ENCODE measurements around the gene CYSLTR1.

DNA sequence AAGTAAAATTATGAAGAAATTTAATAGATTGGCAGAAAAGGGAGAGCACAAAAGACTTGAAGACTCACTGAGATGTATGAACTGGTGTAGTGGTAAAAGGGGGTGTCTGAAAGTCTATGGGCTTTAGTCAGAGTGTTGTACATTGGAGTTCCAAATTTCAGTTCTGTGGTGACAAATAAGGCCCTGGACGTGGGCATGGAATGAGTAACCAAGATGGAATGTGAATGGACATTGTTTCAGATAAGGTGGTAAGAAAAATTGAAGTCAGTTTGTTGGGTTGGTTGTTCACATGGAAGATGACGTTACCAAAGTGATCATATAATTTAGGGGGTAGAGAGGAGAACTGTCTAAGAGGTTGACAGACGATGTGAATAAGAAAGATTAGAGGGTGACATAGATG, 13.9 kb downstream of the CYSLTR1 start:
- TF ChIP-seq EZH2 (IDR thresholded peaks at IDR 0.05; ENCODE audit: borderline replicate concordance, insufficient read depth, low read length, poor library complexity, severe bottlenecking) (no peak), EP300 (conservative IDR thresholded peaks at IDR 0.05; ENCODE audit: poor library complexity, severe bottlenecking) (no peak), POLR2AphosphoS5 (IDR thresholded peaks at IDR 0.05) (no peak)
